HG03521 (cell line): ENCODE results near the gene BBIP1.

Source experiments
- ATAC-seq: cut with Tn5 transposase; IDR thresholded peaks from one replicate; pipeline ENCODE4 v1.9.1; 2021; ENCODE audit warnings: mild to moderate bottlenecking, moderate library complexity; ENCODE audit not compliant: unreplicated experiment

Gene BBIP1

DNA sequence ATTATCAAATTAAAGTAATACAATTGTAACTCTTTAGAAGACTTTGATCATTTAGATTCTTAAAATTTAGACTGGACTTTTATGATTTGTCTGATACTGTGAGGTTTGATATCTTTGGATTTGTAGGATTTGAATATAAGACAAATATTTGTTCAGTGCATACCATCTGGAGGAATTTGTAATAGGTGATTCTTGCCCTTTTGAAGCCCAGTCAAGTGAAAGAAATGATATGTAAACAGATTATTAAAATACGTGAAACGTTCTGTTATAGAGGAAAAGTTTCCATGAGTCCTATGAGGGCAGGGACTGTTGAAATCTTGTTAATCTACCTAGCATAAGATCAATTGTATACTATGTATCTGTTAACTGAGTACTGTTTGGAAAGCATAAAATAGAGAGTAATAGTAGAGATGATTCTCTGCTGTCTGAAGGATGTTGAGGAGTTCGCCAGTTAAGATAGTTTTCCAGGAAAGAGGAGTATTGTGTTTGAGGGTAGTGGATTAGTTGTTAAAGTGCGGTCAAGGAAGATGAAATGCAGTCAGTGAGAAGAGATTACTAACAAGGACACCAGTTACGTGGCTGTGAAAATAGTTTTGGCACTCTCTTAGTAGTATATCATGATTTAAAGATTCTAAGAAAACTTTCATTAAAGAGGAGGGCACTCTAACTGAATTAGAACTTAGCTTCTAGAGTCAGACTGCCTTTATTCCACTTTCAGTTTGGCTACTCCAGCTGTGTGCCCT, 32.9 kb downstream of the BBIP1 start:
- no peak for ATAC-seq

- ATAC-seq, result no peak
Observed at GRCh38 chr10:110883924-110884323, 35.1 kb downstream of the BBIP1 start.

GRCh38 chr10:110881905-110882304, 37.1 kb downstream of the BBIP1 start:
- no peak for ATAC-seq

DNA sequence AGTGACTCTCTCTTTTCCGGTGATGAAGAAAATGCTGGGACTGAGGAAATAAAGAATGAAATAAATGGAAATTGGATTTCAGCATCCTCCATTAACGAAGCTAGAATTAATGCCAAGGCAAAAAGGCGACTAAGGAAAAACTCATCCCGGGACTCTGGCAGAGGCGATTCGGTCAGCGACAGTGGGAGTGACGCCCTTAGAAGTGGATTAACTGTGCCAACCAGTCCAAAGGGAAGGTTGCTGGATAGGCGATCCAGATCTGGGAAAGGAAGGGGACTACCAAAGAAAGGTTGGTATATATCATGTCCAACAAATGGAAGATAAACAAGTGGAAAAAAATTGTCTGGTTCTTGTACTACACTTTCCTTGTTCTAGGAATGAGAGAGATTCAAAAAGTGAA, 37.7 kb downstream of the BBIP1 start:
- ATAC-seq, result no peak

GRCh38 chr10:110880012-110880411, 39.0 kb downstream of the BBIP1 start:
- no peak for ATAC-seq

GRCh38 chr10:110876788-110877187, 42.2 kb downstream of the BBIP1 start:
- no peak for ATAC-seq

DNA sequence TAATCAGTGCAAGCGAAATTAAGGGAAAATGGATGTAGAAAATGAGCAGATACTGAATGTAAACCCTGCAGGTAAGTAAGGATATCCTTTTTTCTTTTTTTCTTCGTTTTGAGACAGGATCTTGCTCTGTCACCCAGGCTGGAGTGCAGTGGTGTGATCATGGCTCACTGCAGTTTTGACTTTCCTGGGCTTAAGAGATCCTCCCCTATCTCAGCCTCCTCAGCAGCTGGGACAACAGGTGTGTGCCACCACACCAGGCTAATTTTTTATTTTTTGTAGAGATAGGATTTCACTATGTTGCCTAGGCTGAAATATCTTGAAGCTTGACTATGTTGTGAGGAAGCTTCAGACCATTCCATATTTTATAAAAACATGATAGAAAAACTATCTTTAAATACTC, 43.0 kb downstream of the BBIP1 start:
- ATAC-seq, result no peak

DNA sequence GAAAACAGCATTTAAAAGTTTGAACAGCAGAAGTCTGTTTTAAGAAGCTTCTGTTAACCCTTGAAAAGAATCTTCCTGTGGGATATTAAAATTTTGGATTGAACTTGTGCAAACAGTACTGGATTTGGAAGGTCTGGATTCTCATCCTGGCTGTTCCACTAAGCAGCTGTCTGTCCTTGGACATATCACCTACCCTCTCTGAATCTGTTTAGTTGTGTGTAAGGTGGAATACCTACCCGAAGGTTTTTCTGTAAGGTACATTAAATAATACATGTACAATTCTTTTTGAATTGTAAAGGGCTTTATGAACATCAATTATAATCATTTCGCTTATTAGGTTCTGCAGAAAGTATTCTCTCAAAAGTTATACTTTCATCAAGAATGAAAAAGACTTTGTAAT, 45.0 kb downstream of the BBIP1 start:
- ATAC-seq, result no peak

GRCh38 chr10:110872984-110873923, 45.7 kb downstream of the BBIP1 start:
- ATAC-seq, result no peak

- ATAC-seq, result peak; percentile 43
Observed at GRCh38 chr10:110872145-110872983, 46.6 kb downstream of the BBIP1 start.

GRCh38 chr10:110871298-110872084, 47.5 kb downstream of the BBIP1 start, which contains the start of gene PDCD4:
TSS of gene PDCD4 (plus strand) at chr10:110871928. CDS start at chr10:110876028, 4,100 bp downstream.
- peak; percentile 79 for ATAC-seq

- no peak for ATAC-seq
Observed at GRCh38 chr10:110870823-110871297, 48.1 kb downstream of the BBIP1 start.

DNA sequence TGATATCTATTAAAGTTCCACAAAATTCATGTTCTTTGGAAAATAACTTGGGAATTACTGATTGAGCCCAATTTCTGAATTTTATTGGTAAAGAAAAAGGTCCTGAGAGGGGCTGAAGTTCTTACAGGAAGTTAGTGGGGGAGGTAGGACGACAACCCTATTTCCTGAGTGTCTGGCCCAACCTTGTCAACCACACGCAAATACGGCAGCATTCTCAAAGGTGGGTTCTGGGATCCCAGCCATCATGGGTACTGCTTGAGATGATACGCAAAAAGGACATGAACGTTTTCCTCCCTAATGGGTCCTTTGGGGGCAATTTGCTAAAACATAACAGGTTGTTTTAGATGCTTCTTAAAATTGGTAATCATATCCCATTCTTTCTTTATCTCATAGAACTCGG, 50.0 kb downstream of the BBIP1 start:
- ATAC-seq, result no peak

- ATAC-seq, result no peak
Observed at GRCh38 chr10:110867807-110868465, 51.0 kb downstream of the BBIP1 start.

DNA sequence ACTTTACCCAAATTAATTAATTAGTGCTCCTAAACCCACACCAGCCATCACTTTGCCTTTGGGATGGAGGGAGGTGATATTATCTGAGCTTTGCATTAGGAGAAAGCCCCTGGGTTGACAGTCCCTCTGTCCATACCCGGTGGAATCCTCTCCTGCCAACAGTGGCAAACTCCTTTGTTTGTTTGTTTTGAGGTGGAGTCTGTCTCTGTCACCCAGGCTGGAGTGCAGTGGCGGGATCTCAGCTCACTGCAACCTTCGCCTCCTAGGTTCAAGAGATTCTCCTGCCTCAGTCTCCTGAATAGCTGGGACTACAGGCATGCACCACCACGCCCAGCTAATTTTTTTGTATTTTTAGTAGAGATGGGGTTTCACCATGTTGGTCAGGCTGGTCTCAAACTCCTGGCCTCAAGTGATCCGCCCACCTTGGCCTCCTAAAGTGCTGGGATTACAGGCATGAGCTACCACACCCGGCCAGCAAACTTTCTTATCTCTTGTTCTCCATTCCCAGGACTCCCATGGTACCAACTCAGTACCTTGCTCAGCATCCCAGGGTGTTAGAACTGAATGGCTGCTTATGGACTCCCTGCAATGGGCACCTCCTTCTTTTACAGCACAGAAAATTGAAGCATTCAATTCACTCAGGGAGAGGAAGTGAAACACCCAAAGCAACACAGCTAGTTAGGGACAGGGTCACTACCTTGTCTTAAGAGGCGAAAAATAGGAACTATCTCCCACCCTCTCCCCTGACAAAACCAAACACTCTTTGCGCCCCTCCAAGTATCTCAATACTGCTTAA, 51.8 kb downstream of the BBIP1 start:
- ATAC-seq, result peak; percentile 26

DNA sequence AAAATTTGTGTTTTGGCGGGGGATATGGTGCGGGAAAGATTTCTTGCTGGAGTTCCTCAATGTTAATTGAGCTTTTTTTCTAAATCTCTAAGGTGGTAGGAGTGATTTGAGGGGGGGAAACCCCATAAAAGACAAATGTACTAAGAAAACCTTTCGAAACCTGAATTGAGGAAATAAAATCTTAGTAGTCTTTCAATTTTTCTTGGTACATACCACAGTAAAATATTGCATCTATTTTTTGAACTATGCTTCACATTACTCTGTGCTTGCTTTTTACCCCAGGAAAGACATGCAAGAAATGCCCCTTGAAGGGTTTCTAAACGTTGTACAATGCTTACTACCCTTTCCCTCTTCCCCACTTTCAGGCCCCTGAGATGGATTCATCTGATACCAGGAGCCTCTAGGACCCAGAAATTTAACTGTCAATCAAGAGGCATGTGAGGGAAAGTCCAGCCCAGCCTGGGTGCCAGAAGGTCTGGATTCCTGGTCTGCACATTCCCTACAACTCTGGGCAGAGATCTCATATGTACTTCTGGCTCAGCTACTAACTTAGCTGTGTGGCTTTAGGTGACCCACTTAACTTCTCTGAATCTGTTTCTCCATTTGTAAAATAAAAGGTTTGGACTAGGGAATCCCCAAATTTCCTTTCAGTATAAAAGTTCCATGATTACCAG, 53.0 kb downstream of the BBIP1 start:
- ATAC-seq, result no peak

DNA sequence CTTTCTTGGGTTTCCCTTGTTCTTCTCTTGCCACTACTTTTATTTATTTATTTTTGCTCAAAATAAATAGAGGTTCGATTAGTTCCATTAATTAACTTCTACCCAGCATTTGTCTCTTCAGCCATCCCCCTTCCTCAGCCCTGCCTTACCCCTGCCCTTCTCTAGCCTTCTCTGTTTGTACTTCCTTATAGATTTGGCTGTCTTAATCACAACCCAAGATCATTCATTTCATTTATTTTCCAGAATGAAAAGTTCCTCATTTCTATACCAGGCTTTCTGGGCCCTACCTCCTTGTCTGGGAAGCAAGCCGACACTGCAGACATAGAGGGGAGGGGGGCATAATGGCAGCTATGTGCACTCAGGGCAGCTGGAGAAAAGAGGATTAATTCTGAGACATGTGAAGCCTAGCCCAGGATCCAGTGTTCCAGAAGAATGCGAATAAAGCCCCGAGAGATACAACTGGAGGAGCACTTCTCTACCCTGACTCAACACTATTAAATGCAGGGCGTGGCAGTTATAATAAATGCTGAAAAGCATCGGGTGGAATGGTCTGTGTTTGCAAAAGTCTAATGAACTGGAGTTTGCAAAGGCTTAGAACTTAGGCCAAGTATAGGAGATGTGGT, 53.7 kb downstream of the BBIP1 start:
- no peak for ATAC-seq

GRCh38 chr10:110864662-110865140, 54.3 kb downstream of the BBIP1 start:
- ATAC-seq, result peak; percentile 57
